Right atrium auricular region (tissue), 2 donors: ENCODE measurements around the gene CBLN4. TPM values are rescaled to one million over a fixed set of nuclear protein-coding genes. Genes with fewer than 3 reads are reported as not detected.

Experiments
- DNase-seq: peaks from one replicate; pipeline ENCODE4 v3.0.0-alpha.2; 2019; ENCODE audit warnings: low spot score
- H3K27ac ChIP-seq, 2 donors: fragments of 200-600 bp; sonication (generic); 1 replicate in 1 of 2; 2 replicates in 1 of 2; pipeline ENCODE4 v1.5.1; 2016 to 2019
- H3K27me3 ChIP-seq, 2 donors: fragments of 200-600 bp; sonication (generic); one replicate each; pipeline versions ENCODE4 v1.5.1 to v1.6.0; 2017 to 2019
- H3K36me3 ChIP-seq: fragments of 200-600 bp; sonication (generic); one replicate; pipeline ENCODE4 v1.5.1; 2016
- H3K4me1 ChIP-seq, 2 donors: fragments of 200-600 bp; sonication (generic); one replicate each; pipeline versions ENCODE4 v1.5.1 to v1.6.0; 2017 to 2019
- H3K4me3 ChIP-seq, 2 donors: fragments of 200-600 bp; sonication (generic); 1 replicate in 1 of 2; 2 replicates in 1 of 2; pipeline ENCODE4 v1.5.1; 2017 to 2019; ENCODE audit warnings: mild to moderate bottlenecking in 1 of 2, moderate library complexity in 1 of 2
- H3K9me3 ChIP-seq, 2 donors: fragments of 200-600 bp; sonication (generic); one replicate each; pipeline ENCODE4 v1.5.1; 2019
- CTCF ChIP-seq, 2 donors: fragments of 200-600 bp; sonication (generic); IDR thresholded peaks; one replicate each; pipeline ENCODE4 v1.5.1; 2019; ENCODE audit warnings: antibody characterized with exemption in 2 of 2
- total RNA-seq, 2 donors: library from RNA; depleted of rRNA; stranded (reverse); fragments of >200 nt; gene quantifications; one replicate each; pipeline ENCODE4 v1.1.0, GENCODE V29; 2016

CBLN4 gene
- total RNA-seq, 2 donors from 2014 or later, result not detected

- H3K27ac ChIP-seq, result no peak overlapping the region
- DNase-seq, result no peak
Observed at GRCh38 chr20:56014998-56015397, 9.7 kb upstream of the CBLN4 start.

DNA sequence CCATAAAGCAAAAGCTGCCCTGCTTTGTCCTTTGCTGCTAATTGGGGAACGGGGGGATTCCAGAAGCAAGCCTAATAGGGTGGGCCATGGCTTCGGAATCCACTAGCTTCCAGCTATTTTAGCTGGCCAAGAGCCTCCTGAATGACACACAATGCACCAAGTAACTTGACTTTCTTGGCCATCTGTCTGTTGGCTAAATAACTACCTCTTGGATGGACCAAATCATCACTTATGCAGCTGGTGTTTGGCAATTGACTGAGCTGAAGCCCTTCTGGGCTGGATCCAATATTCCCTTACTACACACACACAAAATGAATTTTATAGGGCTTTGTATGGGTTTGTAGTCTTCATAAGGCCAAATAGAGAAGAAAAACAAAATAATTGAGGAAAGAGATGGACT, 8.8 kb upstream of the CBLN4 start:
- no peak for DNase-seq
- Histone ChIP-seq H3K4me3 (no peak overlapping the region), H3K9me3 (no peaks in the 10 kb centered on the region), H3K36me3 (no peaks in the 10 kb centered on the region), H3K4me1 (no peaks in the 10 kb centered on the region), H3K27me3 (no peaks in the 10 kb centered on the region), H3K27ac (no peak overlapping the region)
- TF ChIP-seq CTCF (IDR thresholded peaks at IDR 0.05), result no peak

More at GRCh38 chr20:56014998-56015397, 9.7 kb upstream of the CBLN4 start:
- no peaks in the 10 kb centered on the region for H3K27me3 ChIP-seq
- no peaks in the 10 kb centered on the region for H3K9me3 ChIP-seq
- TF ChIP-seq CTCF (IDR thresholded peaks at IDR 0.05), result no peak
- no peak overlapping the region for H3K4me3 ChIP-seq
- no peaks in the 10 kb centered on the region for H3K36me3 ChIP-seq
- no peaks in the 10 kb centered on the region for H3K4me1 ChIP-seq

- H3K27ac ChIP-seq, result no peak overlapping the region
- no peaks in the 10 kb centered on the region for H3K9me3 ChIP-seq
- peaks cover 2 to 23% of the 10 kb centered on the region in 2 donors for H3K27me3 ChIP-seq
- H3K36me3 ChIP-seq, result no peaks in the 10 kb centered on the region
- TF ChIP-seq CTCF (IDR thresholded peaks at IDR 0.05), result no peak
- H3K4me3 ChIP-seq, result peak overlapping the region in 1 of 2 donors; percentile 6
- DNase-seq, result no peak
- H3K4me1 ChIP-seq, result peaks cover 0 to 19% of the 10 kb centered on the region in 2 donors
Observed at GRCh38 chr20:56004611-56005388, 519 bp downstream of the CBLN4 start.

GRCh38 chr20:56004007-56004406, 1.3 kb downstream of the CBLN4 start:
- no peak for TF ChIP-seq CTCF (IDR thresholded peaks at IDR 0.05)
- H3K27ac ChIP-seq, result no peak overlapping the region
- peaks cover 0 to 19% of the 10 kb centered on the region in 2 donors for H3K4me1 ChIP-seq
- no peaks in the 10 kb centered on the region for H3K36me3 ChIP-seq
- H3K27me3 ChIP-seq, result peaks cover 2 to 23% of the 10 kb centered on the region in 2 donors
- DNase-seq, result no peak
- H3K9me3 ChIP-seq, result no peaks in the 10 kb centered on the region
- H3K4me3 ChIP-seq, result no peak overlapping the region

GRCh38 chr20:56002908-56003800, 2.2 kb downstream of the CBLN4 start:
- Histone ChIP-seq H3K4me1 (peaks cover 0 to 19% of the 10 kb centered on the region in 2 donors), H3K27me3 (peaks cover 2 to 23% of the 10 kb centered on the region in 2 donors), H3K4me3 (no peak overlapping the region), H3K27ac (no peak overlapping the region), H3K36me3 (no peaks in the 10 kb centered on the region), H3K9me3 (no peaks in the 10 kb centered on the region)
- no peak for DNase-seq
- no peak for TF ChIP-seq CTCF (IDR thresholded peaks at IDR 0.05)
